Muscle layer of colon (tissue), 2 donors: ENCODE data around the gene TEX44.
A peak's percentile ranks its signal among the peaks of the same experiment; 100 is the strongest.

Experiments used
- H3K27ac ChIP-seq: one replicate; pipeline ENCODE4 v1.7.0; 2013; ENCODE audit warnings: low read depth, mild to moderate bottlenecking, low read length, moderate library complexity
- H3K27me3 ChIP-seq, 2 donors: one replicate each; pipeline ENCODE4 v1.7.0; 2013; ENCODE audit warnings: low read length in 2 of 2, mild to moderate bottlenecking in 2 of 2; ENCODE audit not compliant: insufficient read depth in 2 of 2, control insufficient read depth in 1 of 2
- H3K36me3 ChIP-seq: one replicate; pipeline ENCODE4 v1.7.0; 2013; ENCODE audit warnings: mild to moderate bottlenecking, low read length; ENCODE audit not compliant: insufficient read depth
- H3K4me1 ChIP-seq: one replicate; pipeline ENCODE4 v1.7.0; 2013; ENCODE audit warnings: mild to moderate bottlenecking, low read length; ENCODE audit not compliant: insufficient read depth
- H3K4me3 ChIP-seq, 2 donors: one replicate each; pipeline ENCODE4 v1.7.0; 2013; ENCODE audit warnings: low read length in 2 of 2, low read depth in 1 of 2, mild to moderate bottlenecking in 1 of 2, moderate library complexity in 1 of 2
- H3K9ac ChIP-seq: one replicate; pipeline ENCODE4 v1.7.0; 2013; ENCODE audit warnings: low read length
- H3K9me3 ChIP-seq: one replicate; pipeline ENCODE4 v1.7.0; 2013; ENCODE audit warnings: mild to moderate bottlenecking, low read length
- donor health status: abdominal sarcoma.
- donor health status: Adenocarcinoma of cecum.

The TEX44 gene

DNA sequence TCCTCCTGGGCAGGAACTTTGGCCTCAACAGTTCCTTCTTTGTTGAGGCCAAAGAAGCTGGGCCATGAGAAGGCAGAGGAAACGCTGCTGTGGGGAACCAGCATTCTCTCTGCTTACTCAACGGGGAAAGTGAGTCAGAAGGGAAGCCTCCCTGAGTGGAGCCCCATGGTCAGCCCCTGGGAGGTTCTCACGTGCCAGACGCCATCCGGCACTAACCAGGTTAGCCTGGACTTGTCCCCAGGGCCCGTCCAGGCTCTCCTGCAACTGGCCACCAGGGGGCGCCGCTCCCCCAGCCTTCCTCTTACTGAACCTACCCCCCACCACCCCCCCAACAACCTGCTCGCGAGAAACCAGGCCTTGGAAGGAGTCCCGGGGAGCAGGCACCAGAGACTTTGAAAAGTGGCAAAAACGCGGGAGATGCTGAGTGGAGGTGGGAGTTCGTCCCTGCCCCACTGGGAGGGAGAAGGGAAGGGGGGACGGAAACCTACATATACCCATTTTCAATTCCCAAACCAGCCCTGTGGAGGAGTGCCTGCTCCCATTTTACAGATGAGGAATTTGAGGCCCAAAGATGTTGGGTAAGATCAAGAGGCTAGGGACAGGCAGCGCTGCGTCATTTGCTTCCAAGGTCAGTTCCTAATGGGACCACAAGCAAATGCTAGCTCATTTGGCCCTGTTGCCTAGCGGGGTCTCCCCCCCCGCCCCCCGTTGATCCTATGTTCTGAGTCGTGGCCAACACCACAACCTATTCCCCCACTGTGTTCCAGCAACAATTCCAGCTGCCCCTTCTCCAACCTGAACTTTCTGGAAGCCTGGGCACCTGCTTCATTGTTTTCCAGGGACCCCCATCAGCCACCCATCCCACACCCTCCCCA, 20.0 kb downstream of the TEX44 start:
- H3K27ac ChIP-seq, result peak overlapping the region; percentile 94
- H3K4me3 ChIP-seq, result peak overlapping the region; percentile 28 to 49
- peaks cover 42% of the 10 kb centered on the region for H3K4me1 ChIP-seq
- H3K36me3 ChIP-seq, result no peaks in the 10 kb centered on the region
- H3K9me3 ChIP-seq, result no peaks in the 10 kb centered on the region
- H3K27me3 ChIP-seq, result no peaks in the 10 kb centered on the region
- H3K9ac ChIP-seq, result peak overlapping the region; percentile 93

DNA sequence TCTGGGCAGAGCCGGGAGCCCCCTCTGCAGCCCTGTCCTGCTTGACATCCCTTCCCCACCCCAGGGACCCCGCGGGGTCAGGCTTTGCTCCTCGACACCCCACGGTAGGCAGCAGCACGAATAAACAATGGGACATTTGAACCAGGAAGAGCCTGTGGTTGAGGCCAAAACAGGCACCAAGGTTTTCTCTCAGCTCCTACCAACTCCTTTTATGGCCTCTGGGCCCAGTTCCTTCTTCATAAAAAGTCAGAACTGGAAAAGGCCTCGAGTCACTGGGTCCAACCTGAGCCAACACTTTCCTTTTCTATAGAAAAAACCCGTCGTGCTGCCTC, 20.6 kb downstream of the TEX44 start:
- Histone ChIP-seq H3K9ac (peak overlapping the region; percentile 93), H3K4me3 (peak overlapping the region in 1 of 2 donors; percentile 49), H3K9me3 (no peaks in the 10 kb centered on the region), H3K27me3 (no peaks in the 10 kb centered on the region), H3K27ac (peak overlapping the region; percentile 94), H3K36me3 (no peaks in the 10 kb centered on the region), H3K4me1 (peaks cover 42% of the 10 kb centered on the region)

DNA sequence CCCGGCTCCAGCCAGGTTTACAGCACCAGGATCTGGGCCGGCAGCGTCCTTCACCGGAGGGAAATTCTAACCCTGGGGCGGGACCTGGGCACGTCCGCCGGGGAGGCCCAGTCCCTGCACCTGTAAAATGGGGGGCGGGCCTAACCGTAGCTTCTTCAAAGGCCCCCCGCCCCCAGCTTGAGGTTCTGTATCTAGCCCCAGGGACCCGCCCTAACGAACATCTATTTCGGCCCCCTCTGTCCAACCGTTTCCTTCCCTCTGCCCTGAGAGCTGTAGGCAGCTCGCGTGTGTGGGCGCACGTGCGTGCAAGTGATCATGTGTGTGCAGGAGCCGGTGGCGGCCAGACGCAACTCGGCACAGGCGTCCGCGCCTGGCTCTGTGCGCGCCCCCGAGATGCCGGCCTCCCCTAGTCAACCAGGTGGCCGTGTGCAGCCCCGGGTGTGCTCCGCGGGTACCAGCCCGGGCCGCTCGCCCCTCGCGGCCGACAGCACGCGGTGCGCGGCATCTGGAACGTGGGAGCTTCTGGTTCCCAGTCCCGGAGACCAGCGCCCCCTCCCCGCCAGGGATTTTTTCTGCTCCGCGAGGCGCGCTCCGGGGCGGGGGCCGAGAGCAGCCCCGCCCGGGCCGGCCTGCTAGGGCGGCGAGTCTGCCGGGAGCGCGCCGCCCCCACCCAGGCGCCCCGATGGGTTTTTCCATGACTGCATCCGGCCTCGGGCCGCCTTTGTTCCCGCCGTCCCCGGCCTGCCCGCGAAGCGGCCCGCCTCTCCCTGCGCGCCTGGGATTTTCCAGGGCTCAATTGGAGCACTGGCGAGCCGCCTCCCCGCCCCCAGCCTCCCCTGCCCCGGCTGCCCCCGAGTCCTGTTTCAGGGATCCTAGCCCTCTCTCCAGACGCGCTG, 21.2 kb downstream of the TEX44 start:
- peak overlapping the region; percentile 94 for H3K27ac ChIP-seq
- H3K4me3 ChIP-seq, result peak overlapping the region; percentile 43 to 54
- H3K4me1 ChIP-seq, result peaks cover 42% of the 10 kb centered on the region
- H3K27me3 ChIP-seq, result no peaks in the 10 kb centered on the region
- no peaks in the 10 kb centered on the region for H3K36me3 ChIP-seq
- no peaks in the 10 kb centered on the region for H3K9me3 ChIP-seq
- H3K9ac ChIP-seq, result peak overlapping the region; percentile 95

DNA sequence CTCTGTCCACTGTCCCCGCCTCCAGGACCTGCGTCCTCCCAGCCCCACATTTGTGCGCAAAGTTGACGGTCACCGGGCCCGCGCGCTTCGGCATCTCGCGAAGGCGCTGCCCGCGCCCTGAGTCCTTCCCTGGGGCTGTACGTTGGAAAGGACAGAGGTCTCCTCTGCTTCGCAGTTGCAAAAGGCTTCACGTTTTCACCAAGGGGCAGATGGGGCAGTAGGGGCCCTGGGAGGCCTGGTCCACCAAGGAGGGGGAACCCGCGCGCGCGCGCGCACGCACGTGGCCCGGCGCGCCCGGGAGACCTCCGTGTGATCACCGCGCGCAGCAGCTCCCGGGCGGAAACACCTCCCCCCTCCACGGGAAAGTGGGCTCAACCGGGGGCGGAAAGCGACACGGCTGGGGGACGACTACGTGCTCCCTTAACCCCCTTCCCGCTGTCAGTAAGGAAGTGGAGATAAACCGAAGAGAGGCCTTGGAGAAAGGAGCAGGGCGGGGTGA, 21.9 kb downstream of the TEX44 start:
- Histone ChIP-seq H3K27me3 (no peaks in the 10 kb centered on the region), H3K27ac (peak overlapping the region; percentile 89), H3K4me3 (peak overlapping the region; percentile 43 to 54), H3K9me3 (no peaks in the 10 kb centered on the region), H3K36me3 (no peaks in the 10 kb centered on the region), H3K4me1 (peaks cover 42% of the 10 kb centered on the region), H3K9ac (peak overlapping the region; percentile 95)

DNA sequence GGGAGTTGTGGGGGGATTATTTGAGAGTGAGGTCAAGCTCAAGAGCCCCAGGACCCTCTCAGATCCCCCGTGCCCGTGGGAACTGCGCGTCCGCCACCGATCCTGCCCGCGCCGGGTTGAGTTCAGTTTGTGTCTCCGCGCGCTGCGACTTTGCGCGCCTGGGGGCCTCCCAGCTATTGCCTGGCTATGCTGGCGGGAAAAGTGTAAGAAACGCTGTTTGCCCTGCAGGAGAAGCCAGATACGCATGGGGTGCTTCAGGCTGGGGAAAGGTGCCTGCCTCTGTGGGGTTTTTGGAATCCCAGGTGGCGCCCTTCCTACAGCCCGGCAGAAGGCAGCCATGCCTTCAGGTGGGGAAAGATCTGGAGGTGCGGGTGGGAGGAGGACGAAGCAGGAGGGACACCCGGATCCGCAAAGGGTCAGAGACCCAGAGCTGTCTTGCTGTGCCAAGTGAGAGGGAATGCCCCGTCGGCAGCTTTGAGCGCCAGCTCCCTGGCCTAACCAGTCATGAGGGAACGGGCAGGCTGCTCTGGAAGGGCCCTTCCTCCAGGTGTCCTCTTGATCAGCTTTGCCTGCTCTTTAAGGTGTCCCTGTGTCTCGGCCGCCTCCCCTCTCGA, 22.5 kb downstream of the TEX44 start:
- peaks cover 42% of the 10 kb centered on the region for H3K4me1 ChIP-seq

DNA sequence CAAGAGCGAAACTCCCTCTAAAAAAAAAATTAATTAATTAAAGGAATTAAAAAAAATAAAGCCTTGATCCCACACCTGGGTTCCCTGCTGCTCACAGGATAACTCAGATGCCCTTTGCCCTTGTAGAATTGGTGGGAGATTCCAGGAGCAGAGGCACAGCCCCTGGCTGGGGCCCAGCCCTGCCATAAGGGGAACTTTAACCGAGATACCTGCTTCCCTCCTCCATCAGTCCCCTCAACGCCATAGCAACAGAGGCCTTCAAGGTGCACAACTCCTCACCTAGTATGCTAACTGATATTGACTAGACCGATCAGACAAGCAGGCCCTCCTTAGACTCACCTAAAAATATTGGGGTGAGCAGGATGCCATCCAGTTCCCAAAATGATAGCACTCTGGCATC, 23.6 kb downstream of the TEX44 start:
- H3K9ac ChIP-seq, result no peak overlapping the region
- no peaks in the 10 kb centered on the region for H3K36me3 ChIP-seq
- H3K27me3 ChIP-seq, result no peaks in the 10 kb centered on the region
- H3K9me3 ChIP-seq, result no peaks in the 10 kb centered on the region
- H3K4me1 ChIP-seq, result peaks cover 37% of the 10 kb centered on the region
- no peak overlapping the region for H3K4me3 ChIP-seq
- no peak overlapping the region for H3K27ac ChIP-seq

More for the DNA sequence above, 22.5 kb downstream of the TEX44 start:
- H3K9ac ChIP-seq, result peak overlapping the region; percentile 95
- H3K36me3 ChIP-seq, result no peaks in the 10 kb centered on the region
- peak overlapping the region; percentile 43 to 54 for H3K4me3 ChIP-seq
- H3K9me3 ChIP-seq, result no peaks in the 10 kb centered on the region
- no peaks in the 10 kb centered on the region for H3K27me3 ChIP-seq
- H3K27ac ChIP-seq, result peak overlapping the region; percentile 89

DNA sequence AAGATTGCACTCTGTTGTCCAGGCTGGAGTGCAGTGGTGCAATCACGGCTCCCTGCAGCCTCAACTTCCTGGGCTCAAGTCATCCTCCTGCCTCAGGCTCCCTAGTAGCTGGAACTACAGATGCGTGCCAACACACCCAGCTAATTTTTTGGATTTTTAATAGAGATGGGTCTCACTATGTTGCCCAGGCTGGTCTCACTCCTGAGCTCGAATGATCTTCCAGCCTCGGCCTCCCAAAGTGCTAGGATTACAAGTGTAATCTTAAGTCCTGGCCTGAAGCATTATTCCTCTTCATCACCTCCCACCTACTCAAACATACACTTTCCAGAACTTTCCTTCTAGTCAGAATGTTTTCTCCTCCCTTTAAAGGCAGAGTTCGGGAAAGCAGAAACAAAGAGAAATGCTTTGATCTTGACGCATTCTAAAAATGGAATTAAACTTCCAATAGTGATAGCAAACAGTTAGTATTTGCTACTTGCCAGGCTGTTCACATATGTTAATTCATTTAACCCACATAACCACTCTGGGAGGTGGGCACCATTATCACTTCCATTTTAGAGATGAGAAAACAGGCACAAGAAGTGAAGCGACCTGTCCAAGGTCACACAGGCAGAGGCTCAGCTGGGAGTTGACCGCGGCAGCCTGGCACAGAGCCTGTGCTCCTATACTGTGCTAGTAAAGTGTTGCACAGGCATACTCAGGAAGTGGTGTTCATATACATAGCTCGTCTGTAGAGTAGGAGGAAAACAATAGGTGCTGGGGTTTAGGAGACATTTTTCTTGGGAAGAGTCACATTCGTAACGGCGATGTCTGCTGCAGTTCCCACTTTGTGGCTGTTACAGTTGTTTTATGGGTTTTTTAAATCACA, 24.6 kb downstream of the TEX44 start:
- Histone ChIP-seq H3K27me3 (no peaks in the 10 kb centered on the region), H3K9ac (no peak overlapping the region), H3K4me1 (peaks cover 34% of the 10 kb centered on the region), H3K9me3 (no peaks in the 10 kb centered on the region), H3K4me3 (no peak overlapping the region), H3K27ac (peak overlapping the region; percentile 46), H3K36me3 (no peaks in the 10 kb centered on the region)

DNA sequence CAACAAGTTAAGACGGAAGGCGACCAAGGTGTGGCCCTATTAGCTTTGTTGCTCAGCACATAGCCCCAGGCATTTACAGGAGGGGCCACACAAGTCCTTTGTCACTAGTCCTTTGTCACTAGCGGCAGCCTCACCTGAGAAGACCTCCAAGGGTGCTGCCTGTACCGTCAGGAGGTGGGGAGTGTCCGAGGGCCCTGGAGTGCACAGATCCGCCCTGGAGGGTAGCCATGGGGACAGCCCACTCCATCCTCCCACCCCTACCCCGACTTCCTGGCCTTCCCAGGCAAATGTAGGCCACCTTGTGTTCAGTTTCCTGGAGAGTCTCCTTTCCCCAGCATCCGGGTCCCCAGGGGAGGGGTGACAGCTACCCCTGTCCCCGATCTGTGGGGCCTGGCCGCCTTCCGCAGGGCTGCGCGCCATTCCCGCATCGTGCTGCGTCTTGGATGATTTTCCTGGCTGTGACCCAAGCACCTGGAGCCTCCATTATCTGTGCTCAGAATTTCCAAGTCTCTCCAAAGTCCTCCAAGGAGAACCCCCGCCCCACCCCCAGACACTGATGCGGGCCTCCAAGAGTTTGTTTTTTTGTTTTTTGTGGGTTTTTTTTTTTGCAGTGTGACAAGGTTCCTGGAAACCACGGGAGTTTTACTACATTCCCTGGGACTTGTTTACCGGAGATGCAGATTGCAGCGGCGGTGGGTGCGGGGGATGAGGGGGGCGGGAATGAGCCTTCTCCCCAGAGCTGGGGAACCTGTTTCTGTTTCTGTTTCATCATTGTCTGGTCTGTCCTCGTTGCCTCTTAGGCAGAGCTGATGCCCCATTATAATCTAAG, 28.6 kb downstream of the TEX44 start:
- Histone ChIP-seq H3K9me3 (no peaks in the 10 kb centered on the region), H3K4me1 (peaks cover 9% of the 10 kb centered on the region), H3K27ac (peak overlapping the region; percentile 90), H3K36me3 (no peaks in the 10 kb centered on the region), H3K4me3 (peak overlapping the region; percentile 36 to 44), H3K27me3 (no peaks in the 10 kb centered on the region), H3K9ac (no peak overlapping the region)

DNA sequence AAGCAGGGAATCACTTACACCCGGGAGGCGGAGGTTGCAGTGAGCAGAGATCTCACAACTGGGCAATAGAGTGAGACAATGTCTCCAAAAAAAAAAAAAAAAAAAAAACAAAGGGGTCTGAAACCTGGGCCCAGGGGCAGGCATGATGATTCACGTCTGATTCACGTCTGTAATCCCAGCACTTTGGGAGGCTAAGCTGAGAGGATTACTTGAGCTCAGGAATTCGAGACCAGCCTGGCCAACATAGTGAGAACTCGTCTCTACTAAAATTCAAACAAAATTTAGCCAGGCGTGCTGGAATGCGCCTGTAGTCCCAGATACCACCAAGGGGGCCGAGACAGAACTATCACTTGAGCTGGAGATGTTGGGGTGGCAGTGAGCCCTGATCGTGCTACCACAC, 30.3 kb downstream of the TEX44 start:
- Histone ChIP-seq H3K9me3 (no peaks in the 10 kb centered on the region), H3K9ac (no peak overlapping the region), H3K4me1 (peaks cover 9% of the 10 kb centered on the region)

DNA sequence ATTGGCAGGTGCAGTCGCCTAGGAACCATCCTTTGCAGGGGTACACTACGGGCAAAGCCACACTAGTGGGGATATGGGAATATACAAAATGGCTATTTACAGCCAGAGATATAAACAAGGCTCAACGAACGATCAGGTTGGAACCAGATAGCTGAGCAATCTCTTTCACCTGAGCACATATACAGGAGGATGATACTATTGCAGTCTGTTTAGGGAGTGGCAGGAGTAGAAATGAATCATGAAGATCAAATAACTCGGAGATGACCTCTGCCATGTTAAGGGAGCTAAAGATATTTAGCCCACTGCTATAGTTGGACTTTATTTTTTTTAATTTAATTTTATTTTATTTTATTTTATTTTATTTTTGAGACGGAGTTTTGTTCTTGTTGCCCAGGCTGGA, 33.8 kb downstream of the TEX44 start:
- Histone ChIP-seq H3K27me3 (no peaks in the 10 kb centered on the region), H3K4me1 (peaks cover 9% of the 10 kb centered on the region), H3K9ac (no peak overlapping the region), H3K4me3 (no peak overlapping the region), H3K27ac (no peak overlapping the region), H3K36me3 (no peaks in the 10 kb centered on the region), H3K9me3 (no peaks in the 10 kb centered on the region)

More for the DNA sequence above, 30.3 kb downstream of the TEX44 start:
- Histone ChIP-seq H3K4me3 (no peak overlapping the region), H3K27me3 (no peaks in the 10 kb centered on the region), H3K27ac (no peak overlapping the region), H3K36me3 (no peaks in the 10 kb centered on the region)
